Right cardiac atrium (tissue), 5 donors: Measurements from ENCODE around the gene CYP26B1. TPM values are rescaled to one million over a fixed set of nuclear protein-coding genes. Genes with fewer than 3 reads are reported as not detected.

Experiments
- ATAC-seq, 2 donors: fragments of 200-7000 bp; cut with Tn5 transposase; one replicate each; pipeline versions ENCODE4 v1.8.0 to v1.9.1; 2020; ENCODE audit warnings: moderate library complexity in 2 of 2, mild to moderate bottlenecking in 1 of 2
- DNase-seq, 3 donors: peaks; one replicate each; pipeline ENCODE4 v3.0.0-alpha.2; 2020
- H3K27ac ChIP-seq: one replicate; pipeline ENCODE4 v1.5.1; 2013; ENCODE audit warnings: mild to moderate bottlenecking, low read length, control low read depth, moderate library complexity
- H3K27me3 ChIP-seq: one replicate; pipeline ENCODE4 v1.6.1; 2013; ENCODE audit not compliant: control insufficient read depth, insufficient read depth
- H3K4me1 ChIP-seq: one replicate; pipeline ENCODE4 v1.6.1; 2013; ENCODE audit warnings: low read length; ENCODE audit not compliant: control insufficient read depth, insufficient read depth
- H3K4me3 ChIP-seq: one replicate; pipeline ENCODE4 v1.5.1; 2013; ENCODE audit warnings: low read length, control low read depth
- H3K9me3 ChIP-seq: one replicate; pipeline ENCODE4 v1.6.1; 2013; ENCODE audit warnings: low read length; ENCODE audit not compliant: control insufficient read depth
- WGBS: extraction: QIAGEN DNeasy Blood & Tissue Kit; methylation state at CpG from one replicate; pipeline ENCODE4 v1.1.7; 2013; 5-methylcytosine and 5-hydroxymethylcytosine counted together
- intact Hi-C, 4 donors: fragments of 100-400 bp; cut with DNase I; formaldehyde crosslinking; loops; one replicate each; pipeline versions ENCODE4 v1.11.0 to v1.14.0; 2022 to 2023
- polyA plus RNA-seq: library from polyadenylated mRNA; stranded (reverse); fragments of 200-250 nt; gene quantifications from one replicate; pipeline ENCODE4 v1.2.3, GENCODE V29; 2013
- total RNA-seq, 4 donors: library from RNA; stranded (reverse); fragmentation: NEBNext Ultra II Directional; extraction: Animal tissue kit (Norgen Biotek cat#: 25700); gene quantifications; one replicate each; pipeline ENCODE4 v1.2.1, GENCODE V29; 2021
- donor health status: healthy with polysubstance abuse.
- donor health status: DM: no; HTN: yes; CAD: no.
- donor health status: DM: no; HTN: no; CAD: no.
- donor health status: DM: no; HTN: yes; CAD: no; lungs with severe emphysema.
- donor health status: DM: yes; HTN: yes; CAD: no.

Gene CYP26B1
- total and polyA plus RNA-seq, 5 donors: 5.1 to 30.9 (median 7.2) TPM

- H3K9me3 ChIP-seq: no peaks in the 10 kb centered on the region
- ATAC-seq (no peak), DNase-seq (peak in 1 of 3 donors; percentile 26)
- H3K4me1 ChIP-seq: no peaks in the 10 kb centered on the region
- intact Hi-C loops: no loop called here
- H3K27ac ChIP-seq: no peak overlapping the region
- no peaks in the 10 kb centered on the region for H3K27me3 ChIP-seq
- H3K4me3 ChIP-seq: no peak overlapping the region
- 90% methylated on average over 24 of the region's 24 CpGs for WGBS
Observed at GRCh38 chr2:72128059-72128842, 19.4 kb downstream of the CYP26B1 start.

GRCh38 chr2:72127401-72128058 lies 20.1 kb downstream of the CYP26B1 start:
- H3K27me3 ChIP-seq: no peaks in the 10 kb centered on the region
- ATAC-seq (peak in 1 of 2 donors; percentile 24), DNase-seq (peak in 1 of 3 donors; percentile 40)
- H3K4me1 ChIP-seq: no peaks in the 10 kb centered on the region
- no peak overlapping the region for H3K27ac ChIP-seq
- H3K4me3 ChIP-seq: no peak overlapping the region
- no peaks in the 10 kb centered on the region for H3K9me3 ChIP-seq
- intact Hi-C loops: no loop called here
- WGBS: 82% methylated on average over 21 of the region's 21 CpGs

GRCh38 chr2:72126186-72127100 lies 21.2 kb downstream of the CYP26B1 start:
- no peaks in the 10 kb centered on the region for H3K9me3 ChIP-seq
- ATAC-seq: no peak
- WGBS: 85% methylated on average over 10 of the region's 10 CpGs
- no peak overlapping the region for H3K4me3 ChIP-seq
- no peaks in the 10 kb centered on the region for H3K27me3 ChIP-seq
- H3K27ac ChIP-seq: no peak overlapping the region
- H3K4me1 ChIP-seq: no peaks in the 10 kb centered on the region
- DNase-seq: peak in 1 of 3 donors; percentile 22
- intact Hi-C loops: no loop called here

GRCh38 chr2:72124376-72124775 lies 23.3 kb downstream of the CYP26B1 start:
- Histone ChIP-seq H3K4me3 (no peak overlapping the region), H3K4me1 (no peaks in the 10 kb centered on the region), H3K9me3 (no peaks in the 10 kb centered on the region), H3K27me3 (no peaks in the 10 kb centered on the region), H3K27ac (no peak overlapping the region)
- 84% methylated on average over 4 of the region's 4 CpGs for WGBS
- no peak for ATAC-seq
- no peak for DNase-seq
- intact Hi-C loops: no loop called here

- no peak for ATAC-seq
- Histone ChIP-seq H3K27me3 (no peaks in the 10 kb centered on the region), H3K27ac (no peak overlapping the region), H3K4me3 (no peak overlapping the region), H3K9me3 (no peaks in the 10 kb centered on the region), H3K4me1 (no peaks in the 10 kb centered on the region)
- 73% methylated on average over 4 of the region's 4 CpGs for WGBS
- DNase-seq: no peak
- intact Hi-C loops: no loop called here
Observed at GRCh38 chr2:72121153-72121552, 26.5 kb downstream of the CYP26B1 start.

- H3K9me3 ChIP-seq: no peaks in the 10 kb centered on the region
- no peaks in the 10 kb centered on the region for H3K27me3 ChIP-seq
- 93% methylated on average over 6 of the region's 6 CpGs for WGBS
- no peaks in the 10 kb centered on the region for H3K4me1 ChIP-seq
- no peak overlapping the region for H3K27ac ChIP-seq
- ATAC-seq (no peak), DNase-seq (no peak)
- no peak overlapping the region for H3K4me3 ChIP-seq
- intact Hi-C loops: no loop called here
Observed at GRCh38 chr2:72118951-72119350, 28.7 kb downstream of the CYP26B1 start.

- intact Hi-C loops: no loop called here
- DNase-seq: no peak
Observed at GRCh38 chr2:72118386-72118785, 29.3 kb downstream of the CYP26B1 start.

GRCh38 chr2:72117718-72118117 lies 29.9 kb downstream of the CYP26B1 start:
- WGBS: 85% methylated on average over 10 of the region's 10 CpGs
- intact Hi-C loops: no loop called here
- Histone ChIP-seq H3K4me3 (no peak overlapping the region), H3K9me3 (no peaks in the 10 kb centered on the region), H3K27ac (no peak overlapping the region), H3K27me3 (no peaks in the 10 kb centered on the region), H3K4me1 (no peaks in the 10 kb centered on the region)
- no peak for DNase-seq
- no peak for ATAC-seq

More at GRCh38 chr2:72118386-72118785, 29.3 kb downstream of the CYP26B1 start:
- Histone ChIP-seq H3K27me3 (no peaks in the 10 kb centered on the region), H3K27ac (no peak overlapping the region), H3K9me3 (no peaks in the 10 kb centered on the region), H3K4me3 (no peak overlapping the region), H3K4me1 (no peaks in the 10 kb centered on the region)
- no peak for ATAC-seq
- WGBS: 94% methylated on average over 6 of the region's 6 CpGs

GRCh38 chr2:72117029-72117428 lies 30.6 kb downstream of the CYP26B1 start:
- WGBS: 90% methylated on average over 6 of the region's 6 CpGs
- intact Hi-C loops: no loop called here
- DNase-seq: no peak

GRCh38 chr2:72116081-72116533 lies 31.6 kb downstream of the CYP26B1 start:
- Histone ChIP-seq H3K9me3 (no peaks in the 10 kb centered on the region), H3K27ac (no peak overlapping the region), H3K27me3 (no peaks in the 10 kb centered on the region), H3K4me1 (no peaks in the 10 kb centered on the region), H3K4me3 (no peak overlapping the region)
- intact Hi-C loops: no loop called here
- DNase-seq (no peak), ATAC-seq (peak in 1 of 2 donors; percentile 7)
- WGBS: 53% methylated on average over 4 of the region's 4 CpGs

More at GRCh38 chr2:72117029-72117428, 30.6 kb downstream of the CYP26B1 start:
- Histone ChIP-seq H3K4me3 (no peak overlapping the region), H3K4me1 (no peaks in the 10 kb centered on the region), H3K9me3 (no peaks in the 10 kb centered on the region), H3K27me3 (no peaks in the 10 kb centered on the region), H3K27ac (no peak overlapping the region)
- ATAC-seq: no peak
